Smooth muscle cell of the brain vasculature (primary cell): Measurements from ENCODE around the gene OR2S2.

Experiments
- DNase-seq: peaks from one replicate; pipeline ENCODE4 v3.0.0-alpha.2; 2012; ENCODE audit warnings: low read depth, low spot score

Gene OR2S2

GRCh38 chr9:35909274-35909673 lies 48.7 kb downstream of the OR2S2 start, which contains the start of gene SPAAR:
Gene SPAAR (plus strand): TSS chr9:35909490. CDS start chr9:35910464, 974 bp downstream.
- DNase-seq = no peak

- DNase-seq = no peak
Measured at GRCh38 chr9:35908504-35909125, 49.3 kb downstream of the OR2S2 start.

- peak; percentile 75 for DNase-seq
Measured at GRCh38 chr9:35907711-35908503, 50.0 kb downstream of the OR2S2 start.
